ENCODE measurements around the gene TMEM81.

Gene TMEM81

GRCh38 chr1:205076245-205076761, 8.0 kb downstream of the TMEM81 start:
- no peak for DNase-seq (ENCODE audit: low read depth)

GRCh38 chr1:205075642-205076155, 8.6 kb downstream of the TMEM81 start:
- no peak for DNase-seq (ENCODE audit: low read depth)

GRCh38 chr1:205074513-205074912, 9.7 kb downstream of the TMEM81 start:
- DNase-seq (ENCODE audit: low read depth) = no peak

- DNase-seq (ENCODE audit: low read depth) = no peak
These were observed 10.2 kb downstream of the TMEM81 start for GRCh38 chr1:205074084-205074483.

GRCh38 chr1:205073511-205073910, 10.7 kb downstream of the TMEM81 start:
- no peak for DNase-seq (ENCODE audit: low read depth)

- no peak for DNase-seq (ENCODE audit: low read depth)
These were observed 11.4 kb downstream of the TMEM81 start for GRCh38 chr1:205072881-205073280.

- DNase-seq (ENCODE audit: low read depth) = no peak
These were observed 12.0 kb downstream of the TMEM81 start for GRCh38 chr1:205072286-205072685.

GRCh38 chr1:205071801-205072200, 12.5 kb downstream of the TMEM81 start:
- DNase-seq (ENCODE audit: low read depth) = no peak

GRCh38 chr1:205071028-205071409, 13.2 kb downstream of the TMEM81 start:
- no peak for DNase-seq (ENCODE audit: low read depth)

- no peak for DNase-seq (ENCODE audit: low read depth)
These were observed 14.7 kb downstream of the TMEM81 start for GRCh38 chr1:205069371-205070125.

- DNase-seq (ENCODE audit: low read depth) = no peak
These were observed 15.7 kb downstream of the TMEM81 start for GRCh38 chr1:205068457-205069040.

GRCh38 chr1:205068001-205068400, 16.3 kb downstream of the TMEM81 start:
- DNase-seq (ENCODE audit: low read depth) = no peak

GRCh38 chr1:205067031-205067430, 17.2 kb downstream of the TMEM81 start:
- no peak for DNase-seq (ENCODE audit: low read depth)

- no peak for DNase-seq (ENCODE audit: low read depth)
These were observed 18.0 kb downstream of the TMEM81 start for GRCh38 chr1:205066141-205066818.

GRCh38 chr1:205065666-205066065, 18.6 kb downstream of the TMEM81 start:
- DNase-seq (ENCODE audit: low read depth) = no peak

- no peak for DNase-seq (ENCODE audit: low read depth)
These were observed 19.4 kb downstream of the TMEM81 start for GRCh38 chr1:205064741-205065316.

- no peak for DNase-seq (ENCODE audit: low read depth)
These were observed 20.0 kb downstream of the TMEM81 start for GRCh38 chr1:205064301-205064700.

- no peak for DNase-seq (ENCODE audit: low read depth)
These were observed 21.4 kb downstream of the TMEM81 start for GRCh38 chr1:205062895-205063294.

GRCh38 chr1:205062319-205062718, 21.9 kb downstream of the TMEM81 start:
- no peak for DNase-seq (ENCODE audit: low read depth)

GRCh38 chr1:205061665-205062069, 22.6 kb downstream of the TMEM81 start:
- DNase-seq (ENCODE audit: low read depth) = peak; percentile 63

- DNase-seq (ENCODE audit: low read depth) = no peak
These were observed 23.0 kb downstream of the TMEM81 start for GRCh38 chr1:205061227-205061626.

- DNase-seq (ENCODE audit: low read depth) = no peak
These were observed 23.5 kb downstream of the TMEM81 start for GRCh38 chr1:205060746-205061145.

Data from activated T-cell treated with anti-CD3 and anti-CD28 coated beads for 1 hour (primary cell).